Esophagus muscularis mucosa (tissue), 4 donors: Measurements from ENCODE around the gene GPR152. TPM values are rescaled to one million over a fixed set of nuclear protein-coding genes. Genes with fewer than 3 reads are reported as not detected.

ENCODE experiments used
- DNase-seq: peaks from one replicate; pipeline ENCODE4 v3.0.0-alpha.2; 2017; ENCODE audit errors: extremely low spot score
- H3K27ac ChIP-seq, 4 donors: fragments of 200-600 bp; sonication (generic); replicated peaks in 1 of 4; 1 replicate in 3 of 4; 2 replicates in 1 of 4; pipeline ENCODE4 v1.5.1; 2016 to 2019; ENCODE audit warnings: mild to moderate bottlenecking in 1 of 4
- H3K27me3 ChIP-seq, 4 donors: fragments of 200-600 bp; sonication (generic); one replicate each; pipeline versions ENCODE4 v1.5.1 to v1.6.0; 2016 to 2019
- H3K36me3 ChIP-seq, 4 donors: fragments of 200-600 bp; sonication (generic); one replicate each; pipeline ENCODE4 v1.5.1; 2016 to 2019
- H3K4me1 ChIP-seq, 4 donors: fragments of 200-600 bp; sonication (generic); one replicate each; pipeline ENCODE4 v1.5.1; 2016 to 2019
- H3K4me3 ChIP-seq, 4 donors: fragments of 200-600 bp; sonication (generic); 1 replicate in 2 of 4; 2 replicates in 2 of 4; pipeline ENCODE4 v1.5.1; 2016 to 2019; ENCODE audit warnings: mild to moderate bottlenecking in 4 of 4, moderate library complexity in 1 of 4
- H3K9me3 ChIP-seq, 4 donors: fragments of 200-600 bp; sonication (generic); 1 replicate in 3 of 4; 2 replicates in 1 of 4; pipeline ENCODE4 v1.5.1; 2016 to 2019
- CTCF ChIP-seq, 3 experiments: fragments of 200-600 bp in 2 of 3; fragments of 450-650 bp in 1 of 3; sonication (generic) in 2 of 3; IDR thresholded peaks; one replicate each; pipeline ENCODE4 v1.5.1; 2017 to 2019; ENCODE audit warnings: antibody characterized with exemption in 3 of 3, mild to moderate bottlenecking in 2 of 3, moderate library complexity in 1 of 3
- EP300 ChIP-seq: sonication (generic); formaldehyde crosslinking; IDR thresholded peaks from one replicate; pipeline ENCODE4 v1.6.1; 2017; ENCODE audit warnings: antibody characterized with exemption
- POLR2A ChIP-seq: fragments of 450-650 bp; IDR thresholded peaks from one replicate; pipeline ENCODE4 v1.6.1; 2017; ENCODE audit warnings: antibody characterized with exemption, moderate library complexity, mild to moderate bottlenecking, low read depth
- POLR2AphosphoS5 ChIP-seq, 2 donors: sonication (generic); formaldehyde crosslinking; IDR thresholded peaks; one replicate each; pipeline ENCODE4 v1.6.1; 2017; ENCODE audit warnings: antibody characterized with exemption in 2 of 2
- WGBS: methylation state at CpG from one replicate; pipeline ENCODE4 v1.1.5; 2018; 5-methylcytosine and 5-hydroxymethylcytosine counted together
- intact Hi-C: fragments of 100-400 bp; cut with DNase I; formaldehyde crosslinking; loops from one replicate; pipeline ENCODE4 v1.15.1; 2023
- total RNA-seq, 4 donors: library from RNA; depleted of rRNA; stranded (reverse); fragments of >200 nt; gene quantifications; one replicate each; pipeline versions ENCODE4 v1.1.0 to v1.2.1, GENCODE V29; 2016

Gene GPR152
- total RNA-seq, 4 donors from 2014 or later: not detected

GRCh38 chr11:67449116-67449844 is 3.2 kb downstream of the GPR152 start:
- H3K4me1 ChIP-seq: peaks cover 0 to 10% (median 8%) of the 10 kb centered on the region in 4 donors
- no peaks in the 10 kb centered on the region for H3K36me3 ChIP-seq
- no peaks in the 10 kb centered on the region for H3K27me3 ChIP-seq
- DNase-seq: no peak
- no peak for TF ChIP-seq POLR2AphosphoS5 (IDR thresholded peaks at IDR 0.05)
- no peak for TF ChIP-seq CTCF (IDR thresholded peaks at IDR 0.05)
- no peak for TF ChIP-seq EP300
- TF ChIP-seq POLR2A: no peak
- intact Hi-C loops: no loop called here
- H3K27ac ChIP-seq: no peak overlapping the region
- no peak overlapping the region for H3K4me3 ChIP-seq
- no peaks in the 10 kb centered on the region for H3K9me3 ChIP-seq
- WGBS: 72% methylated on average over 9 of the region's 9 CpGs

DNA sequence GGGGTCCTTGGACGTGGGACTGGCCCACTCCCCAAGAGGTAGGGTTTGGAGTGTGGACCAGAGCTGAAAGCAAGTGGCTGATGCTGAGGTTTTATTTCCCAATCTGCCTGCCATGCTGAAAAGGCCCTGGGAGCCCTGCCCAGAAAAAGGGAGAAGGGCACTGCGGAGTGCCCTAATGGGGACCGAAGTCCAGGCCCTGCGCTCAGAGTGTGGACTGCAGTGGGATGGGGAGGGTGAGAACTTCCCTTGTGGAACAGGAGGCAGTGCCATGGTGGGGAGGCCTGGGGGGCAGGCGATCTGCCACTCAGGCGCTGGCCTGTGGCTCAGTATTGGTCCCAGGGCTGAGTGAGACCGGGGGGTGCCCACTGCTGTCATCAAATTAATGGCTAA is 4.3 kb downstream of the GPR152 start:
- TF ChIP-seq EP300: no peak
- no peak for TF ChIP-seq CTCF (IDR thresholded peaks at IDR 0.05)
- no peak for TF ChIP-seq POLR2AphosphoS5 (IDR thresholded peaks at IDR 0.05)
- TF ChIP-seq POLR2A: no peak
- Histone ChIP-seq H3K9me3 (no peaks in the 10 kb centered on the region), H3K4me1 (peaks cover 0 to 14% (median 14%) of the 10 kb centered on the region in 4 donors), H3K27me3 (no peaks in the 10 kb centered on the region), H3K27ac (no peak overlapping the region), H3K4me3 (no peak overlapping the region), H3K36me3 (no peaks in the 10 kb centered on the region)
- DNase-seq: no peak
- intact Hi-C loops: no loop called here
- 95% methylated on average over 7 of the region's 7 CpGs for WGBS

DNA sequence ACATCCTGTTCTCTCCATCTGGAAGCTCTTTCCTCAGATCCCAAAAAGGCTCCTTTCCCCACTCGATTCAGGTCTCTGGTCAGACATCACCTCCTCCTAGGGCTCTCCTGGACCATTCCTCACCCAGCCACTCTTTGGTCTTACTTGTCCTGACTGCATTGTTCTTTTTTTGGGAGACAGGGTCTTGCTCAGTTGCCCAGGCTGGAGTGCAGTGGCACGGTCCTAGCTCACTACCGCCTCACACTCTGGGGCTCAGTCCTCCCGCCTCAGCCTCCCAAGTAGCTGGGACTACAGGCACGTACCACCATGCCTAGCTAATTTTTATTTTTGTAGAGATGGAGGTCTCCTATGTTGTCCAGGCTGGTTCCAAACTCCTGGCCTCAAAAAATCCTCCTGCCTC is 7.0 kb downstream of the GPR152 start:
- H3K4me1 ChIP-seq: peaks cover 12 to 39% (median 37%) of the 10 kb centered on the region in 4 donors
- no peak overlapping the region for H3K27ac ChIP-seq
- H3K9me3 ChIP-seq: no peaks in the 10 kb centered on the region
- intact Hi-C loops: no loop called here
- peaks cover 0 to 18% (median 14%) of the 10 kb centered on the region in 4 donors for H3K36me3 ChIP-seq
- TF ChIP-seq POLR2A: no peak
- no peak for TF ChIP-seq CTCF (IDR thresholded peaks at IDR 0.05)
- TF ChIP-seq EP300: no peak
- no peak for TF ChIP-seq POLR2AphosphoS5 (IDR thresholded peaks at IDR 0.05)
- WGBS: 97% methylated on average over 5 of the region's 5 CpGs
- no peak for DNase-seq
- no peaks in the 10 kb centered on the region for H3K27me3 ChIP-seq
- H3K4me3 ChIP-seq: no peak overlapping the region

GRCh38 chr11:67442504-67443404 is 9.8 kb downstream of the GPR152 start:
- Histone ChIP-seq H3K4me1 (peaks cover 24 to 55% (median 52%) of the 10 kb centered on the region in 4 donors), H3K36me3 (peaks cover 0 to 42% (median 37%) of the 10 kb centered on the region in 4 donors), H3K27ac (peak overlapping the region; percentile 90 to 98 (median 96)), H3K27me3 (no peaks in the 10 kb centered on the region), H3K4me3 (peak overlapping the region; percentile 67 to 98 (median 81)), H3K9me3 (no peaks in the 10 kb centered on the region)
- WGBS: 80% methylated on average over 2 of the region's 45 CpGs
- no peak for TF ChIP-seq POLR2AphosphoS5 (IDR thresholded peaks at IDR 0.05)
- TF ChIP-seq POLR2A: no peak
- no peak for TF ChIP-seq CTCF (IDR thresholded peaks at IDR 0.05)
- TF ChIP-seq EP300: no peak
- DNase-seq: no peak
- intact Hi-C loops: no loop called here
